Uterus (tissue), 4 donors: ENCODE measurements around the gene NUDT4. TPM values are rescaled to one million over a fixed set of nuclear protein-coding genes. Genes with fewer than 3 reads are reported as not detected.
"Not testable (repeated sequence)": the region's sequence is repeated elsewhere in the genome, so short reads cannot be mapped to it uniquely, and the experiment has no call there.

Source experiments
- DNase-seq, 2 donors: peaks; one replicate each; pipeline ENCODE4 v3.0.0-alpha.2; 2019 to 2020
- H3K27ac ChIP-seq, 2 donors: fragments of 200-600 bp; sonication (generic); 1 replicate in 1 of 2; 2 replicates in 1 of 2; pipeline ENCODE4 v1.5.1; 2016 to 2018
- H3K27me3 ChIP-seq, 2 donors: fragments of 200-600 bp; sonication (generic); one replicate each; pipeline ENCODE4 v1.5.1; 2018 to 2019; ENCODE audit warnings: control low read depth in 1 of 2
- H3K36me3 ChIP-seq, 2 donors: fragments of 200-600 bp; sonication (generic); one replicate each; pipeline ENCODE4 v1.5.1; 2019; ENCODE audit warnings: control low read depth in 1 of 2
- H3K4me1 ChIP-seq, 2 donors: fragments of 200-600 bp; sonication (generic); one replicate each; pipeline ENCODE4 v1.5.1; 2018 to 2019; ENCODE audit warnings: control low read depth in 1 of 2
- H3K4me3 ChIP-seq, 2 donors: fragments of 200-600 bp; sonication (generic); 1 replicate in 1 of 2; 2 replicates in 1 of 2; pipeline ENCODE4 v1.5.1; 2018 to 2019; ENCODE audit warnings: mild to moderate bottlenecking in 1 of 2
- H3K9me3 ChIP-seq, 2 donors: fragments of 200-600 bp; sonication (generic); one replicate each; pipeline ENCODE4 v1.5.1; 2019; ENCODE audit warnings: control low read depth in 1 of 2
- POLR2A ChIP-seq, 2 donors: fragments of 450-650 bp; IDR thresholded peaks; one replicate each; pipeline ENCODE4 v1.6.1; 2016; ENCODE audit warnings: antibody characterized with exemption in 2 of 2, mild to moderate bottlenecking in 1 of 2, moderate library complexity in 1 of 2
- intact Hi-C: fragments of 100-400 bp; cut with DNase I; formaldehyde crosslinking; loops from one replicate; pipeline ENCODE4 v1.15.1; 2023; ENCODE audit warnings: low total_unique reads
- total RNA-seq, 4 donors: library from RNA; depleted of rRNA in 3 of 4; stranded (reverse); fragments of >200 nt in 3 of 4; gene quantifications; one replicate each; pipeline versions ENCODE4 v1.1.0 to v1.2.4, GENCODE V29; 2014 to 2023
- TF ChIP-seq, protein P1 (sequence below), 4 experiments: fragments of 200-600 bp in 2 of 4; fragments of 450-650 bp in 2 of 4; sonication (generic) in 2 of 4; IDR thresholded peaks; one replicate each; pipeline ENCODE4 v1.5.1; 2016 to 2019; ENCODE audit warnings: antibody characterized with exemption in 4 of 4, mild to moderate bottlenecking in 2 of 4, moderate library complexity in 1 of 4
- donor health status: DM: yes; HTN: yes; CAD: no.

The NUDT4 gene
- total RNA-seq, 4 donors from 2014 or later = 15.1 to 107 (median 52.8) TPM

DNA sequence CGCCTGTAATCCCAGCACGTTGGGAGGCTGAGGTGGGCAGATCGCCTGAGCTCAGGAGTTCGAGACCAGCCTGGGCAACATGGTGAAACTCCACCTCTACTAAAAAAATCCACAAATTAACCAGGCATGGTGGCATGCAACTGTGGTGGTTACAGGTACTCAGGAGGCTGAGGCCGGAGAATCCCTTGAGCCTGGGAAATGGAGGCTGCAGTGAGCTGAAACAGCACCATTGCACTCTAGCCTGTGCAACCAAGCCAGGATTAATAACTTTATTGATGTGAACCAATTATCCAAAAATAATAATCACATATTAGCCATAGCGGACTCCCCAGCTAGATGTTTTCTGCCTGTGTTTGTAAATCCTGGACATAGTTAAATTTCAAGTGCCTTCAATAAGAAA lies 1.8 kb upstream of the NUDT4 start:
- DNase-seq = no peak
- TF ChIP-seq, protein P1, sequence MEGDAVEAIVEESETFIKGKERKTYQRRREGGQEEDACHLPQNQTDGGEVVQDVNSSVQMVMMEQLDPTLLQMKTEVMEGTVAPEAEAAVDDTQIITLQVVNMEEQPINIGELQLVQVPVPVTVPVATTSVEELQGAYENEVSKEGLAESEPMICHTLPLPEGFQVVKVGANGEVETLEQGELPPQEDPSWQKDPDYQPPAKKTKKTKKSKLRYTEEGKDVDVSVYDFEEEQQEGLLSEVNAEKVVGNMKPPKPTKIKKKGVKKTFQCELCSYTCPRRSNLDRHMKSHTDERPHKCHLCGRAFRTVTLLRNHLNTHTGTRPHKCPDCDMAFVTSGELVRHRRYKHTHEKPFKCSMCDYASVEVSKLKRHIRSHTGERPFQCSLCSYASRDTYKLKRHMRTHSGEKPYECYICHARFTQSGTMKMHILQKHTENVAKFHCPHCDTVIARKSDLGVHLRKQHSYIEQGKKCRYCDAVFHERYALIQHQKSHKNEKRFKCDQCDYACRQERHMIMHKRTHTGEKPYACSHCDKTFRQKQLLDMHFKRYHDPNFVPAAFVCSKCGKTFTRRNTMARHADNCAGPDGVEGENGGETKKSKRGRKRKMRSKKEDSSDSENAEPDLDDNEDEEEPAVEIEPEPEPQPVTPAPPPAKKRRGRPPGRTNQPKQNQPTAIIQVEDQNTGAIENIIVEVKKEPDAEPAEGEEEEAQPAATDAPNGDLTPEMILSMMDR (IDR thresholded peaks at IDR 0.05) = no peak
- no peak for TF ChIP-seq POLR2A (IDR thresholded peaks at IDR 0.05)
- Histone ChIP-seq H3K4me1 (peaks cover 0 to 4% of the 10 kb centered on the region in 2 donors), H3K36me3 (no peaks in the 10 kb centered on the region), H3K4me3 (no peak overlapping the region), H3K27ac (peak overlapping the region; percentile 94 to 98), H3K9me3 (no peaks in the 10 kb centered on the region), H3K27me3 (no peaks in the 10 kb centered on the region)
- intact Hi-C loops = no loop called here

DNA sequence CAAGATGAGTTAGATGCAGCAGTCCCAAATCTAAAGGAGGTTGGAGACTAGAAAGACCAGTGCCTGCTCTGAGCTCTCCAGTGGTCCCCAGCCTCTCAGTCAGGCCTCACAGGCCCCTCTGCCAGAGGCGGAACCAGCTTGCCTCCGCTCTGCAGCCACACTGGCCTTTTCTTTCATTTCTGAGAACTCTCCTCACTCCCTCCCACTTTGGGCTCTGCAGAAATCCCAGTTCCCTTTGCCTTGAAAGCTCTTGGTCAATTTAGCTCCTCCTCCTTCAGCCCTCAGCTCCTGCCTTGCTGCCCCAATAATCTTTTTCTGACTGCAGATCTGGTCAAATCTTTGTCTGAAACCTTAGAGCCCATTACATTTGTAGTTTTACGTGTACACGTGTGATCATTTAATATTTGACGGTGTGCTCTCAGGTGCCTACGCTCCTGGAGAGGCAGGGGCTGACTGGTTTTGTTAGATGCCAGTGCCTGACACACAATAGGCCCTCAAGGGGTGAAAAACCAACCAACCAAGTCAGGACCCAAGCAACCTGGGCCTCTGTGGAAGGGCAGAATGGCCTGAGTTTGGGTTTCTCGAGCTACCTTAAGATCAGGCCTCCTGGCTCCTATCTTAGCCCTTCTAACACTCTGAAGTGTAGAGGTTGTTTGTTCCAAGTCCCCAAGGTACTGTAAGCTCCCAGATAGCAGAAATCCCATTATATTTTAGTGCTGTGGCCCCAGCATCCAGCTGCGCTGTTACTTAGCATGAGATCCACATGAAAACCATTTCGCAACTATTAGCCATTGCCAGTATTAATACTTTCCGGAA lies 1.1 kb upstream of the NUDT4 start:
- TF ChIP-seq POLR2A (IDR thresholded peaks at IDR 0.05) = no peak
- TF ChIP-seq, protein P1 (IDR thresholded peaks at IDR 0.05) = no peak
- Histone ChIP-seq H3K9me3 (no peaks in the 10 kb centered on the region), H3K4me1 (peaks cover 0 to 6% of the 10 kb centered on the region in 2 donors), H3K27ac (peak overlapping the region; percentile 94 to 98), H3K27me3 (no peaks in the 10 kb centered on the region), H3K4me3 (peak overlapping the region; percentile 37 to 63), H3K36me3 (no peaks in the 10 kb centered on the region)
- intact Hi-C loops = no loop called here
- DNase-seq = peak; percentile 26 to 28

DNA sequence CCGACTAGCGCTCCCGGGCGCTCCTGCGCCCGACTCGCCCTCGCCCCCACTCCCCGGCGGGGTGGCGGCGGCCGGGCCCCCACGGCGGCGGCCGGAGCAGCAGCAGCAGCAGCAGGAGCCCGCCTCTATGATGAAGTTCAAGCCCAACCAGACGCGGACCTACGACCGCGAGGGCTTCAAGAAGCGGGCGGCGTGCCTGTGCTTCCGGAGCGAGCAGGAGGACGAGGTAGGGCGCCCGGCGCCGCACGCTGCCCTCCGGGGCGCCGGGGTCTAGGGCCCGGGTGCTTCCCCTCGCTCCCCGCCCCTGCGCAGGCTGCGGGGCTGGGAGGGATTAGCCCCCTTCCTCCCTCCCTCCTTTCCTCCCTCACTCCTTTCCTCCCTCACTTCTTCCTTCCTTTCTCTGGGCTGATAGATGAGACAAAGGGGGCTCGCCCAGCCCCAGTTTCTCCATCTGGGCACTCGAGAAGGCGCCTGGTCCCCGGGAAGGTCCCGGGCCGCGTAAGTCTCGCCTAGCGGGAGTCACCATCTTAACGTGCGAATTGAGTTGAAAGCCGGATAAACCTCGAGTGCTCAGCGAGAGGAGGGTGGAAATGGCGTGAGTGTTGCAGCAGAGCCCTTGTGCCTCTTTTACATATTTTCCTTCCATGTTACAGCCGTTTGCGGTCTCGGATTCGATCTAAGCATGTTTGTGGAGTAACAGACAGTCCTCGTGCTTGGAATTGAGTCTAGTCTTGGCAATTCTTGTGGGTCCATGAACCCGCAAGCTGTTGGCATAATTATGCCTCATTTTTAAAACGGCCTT lies 672 bp downstream of the NUDT4 start:
- Histone ChIP-seq H3K27ac (peak overlapping the region; percentile 94 to 98), H3K4me3 (peak overlapping the region; percentile 81 to 97)
- intact Hi-C loops, H3K36me3 ChIP-seq, H3K9me3 ChIP-seq, H3K27me3 ChIP-seq, H3K4me1 ChIP-seq: not testable (repeated sequence)
- DNase-seq = peak; percentile 34 to 40

DNA sequence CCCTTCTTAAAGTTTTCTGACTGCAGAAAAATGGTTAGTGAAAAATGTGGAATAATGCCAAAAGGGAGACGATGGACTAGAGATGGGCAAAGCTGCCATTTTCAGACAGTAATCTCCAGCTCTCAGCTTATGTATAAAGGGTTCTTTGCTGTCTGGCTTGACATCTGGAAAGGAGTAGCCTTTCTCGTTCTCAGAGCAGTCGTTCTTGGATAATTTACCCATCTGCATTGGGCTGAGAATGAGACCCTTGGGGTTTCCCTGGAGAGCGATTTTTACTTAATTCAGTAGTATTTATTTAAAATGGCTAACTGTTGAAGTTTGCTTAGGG lies 1.2 kb downstream of the NUDT4 start:
- Histone ChIP-seq H3K27me3 (no peaks in the 10 kb centered on the region), H3K9me3 (no peaks in the 10 kb centered on the region), H3K4me1 (peaks cover 0 to 8% of the 10 kb centered on the region in 2 donors), H3K27ac (peak overlapping the region; percentile 94 to 98), H3K36me3 (no peaks in the 10 kb centered on the region), H3K4me3 (peak overlapping the region; percentile 81 to 97)
- no peak for DNase-seq
- TF ChIP-seq POLR2A (IDR thresholded peaks at IDR 0.05) = no peak
- TF ChIP-seq, protein P1 (IDR thresholded peaks at IDR 0.05) = no peak
- intact Hi-C loops = no loop called here

DNA sequence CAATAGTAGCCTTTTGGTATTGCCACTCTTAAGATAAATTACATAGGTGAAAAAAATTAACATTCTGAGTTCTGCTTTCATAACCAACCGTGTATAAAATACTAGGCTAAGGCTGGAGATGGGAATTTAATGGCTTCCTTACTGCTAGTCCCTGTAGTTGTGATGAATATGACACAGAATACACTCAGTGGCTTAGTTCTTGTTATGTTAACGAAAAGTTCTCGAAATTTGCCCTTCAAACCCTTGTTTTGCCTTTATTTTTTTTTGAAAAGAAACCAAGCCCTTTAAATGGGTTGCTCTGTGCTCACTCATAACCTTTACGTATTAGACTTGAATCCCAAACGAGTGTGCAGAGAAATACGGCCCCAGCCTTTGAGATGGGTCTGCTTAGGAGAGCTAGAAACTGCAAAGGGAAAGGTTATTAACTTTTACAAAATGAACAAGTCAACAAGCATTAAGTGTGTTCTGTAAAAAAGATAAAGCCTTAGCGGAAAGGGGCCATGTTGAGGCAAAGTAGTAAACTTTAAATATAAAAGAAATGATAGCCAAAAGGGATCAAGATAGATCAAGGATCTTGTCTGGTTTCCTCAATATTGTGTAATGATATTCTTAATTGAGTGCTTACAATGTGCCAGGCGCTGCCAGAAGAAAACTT lies 1.7 kb downstream of the NUDT4 start:
- Histone ChIP-seq H3K27me3 (no peaks in the 10 kb centered on the region), H3K4me1 (peaks cover 0 to 8% of the 10 kb centered on the region in 2 donors), H3K36me3 (no peaks in the 10 kb centered on the region), H3K4me3 (peak overlapping the region; percentile 81 to 97), H3K9me3 (no peaks in the 10 kb centered on the region), H3K27ac (peak overlapping the region; percentile 94 to 98)
- TF ChIP-seq POLR2A (IDR thresholded peaks at IDR 0.05) = no peak
- TF ChIP-seq, protein P1 (IDR thresholded peaks at IDR 0.05) = no peak
- intact Hi-C loops = no loop called here
- no peak for DNase-seq
